H9 (cell line): ENCODE measurements around the gene ARF1. TPM values are rescaled to one million over a fixed set of nuclear protein-coding genes. Genes with fewer than 3 reads are reported as not detected.
A peak's percentile ranks its signal among the peaks of the same experiment; 100 is the strongest.

Source experiments
- DNase-seq: peaks from one replicate; pipeline ENCODE4 v3.0.0-alpha.2; 2017
- H2AFZ ChIP-seq: one replicate; pipeline ENCODE4 v1.6.1; 2013; ENCODE audit warnings: mild to moderate bottlenecking, low read length, control low read depth, moderate library complexity
- H2AK5ac ChIP-seq: 2 replicates; pipeline ENCODE4 v1.6.1; 2013; ENCODE audit warnings: low read length, control low read depth, mixed read lengths; ENCODE audit not compliant: insufficient read length
- H2BK120ac ChIP-seq: one replicate; pipeline ENCODE4 v1.6.1; 2013; ENCODE audit warnings: low read depth, mild to moderate bottlenecking, low read length, control low read depth, inconsistent platforms; ENCODE audit not compliant: poor library complexity, severe bottlenecking
- H2BK12ac ChIP-seq: 2 replicates; pipeline ENCODE4 v1.6.1; 2013; ENCODE audit warnings: low read length, control low read depth, mixed read lengths, low read depth; ENCODE audit not compliant: insufficient read length
- H2BK15ac ChIP-seq: 2 replicates; pipeline ENCODE4 v1.6.1; 2013; ENCODE audit warnings: low read depth, low read length, control low read depth
- H2BK20ac ChIP-seq: one replicate; pipeline ENCODE4 v1.6.1; 2013; ENCODE audit warnings: low read depth, mild to moderate bottlenecking, low read length, control low read depth, inconsistent platforms; ENCODE audit not compliant: poor library complexity, severe bottlenecking
- H2BK5ac ChIP-seq: 2 replicates; pipeline ENCODE4 v1.6.1; 2013; ENCODE audit warnings: low read length, control low read depth, mixed read lengths; ENCODE audit not compliant: insufficient read length
- H3K14ac ChIP-seq: 2 replicates; pipeline ENCODE4 v1.6.1; 2013; ENCODE audit warnings: low read length, control low read depth; ENCODE audit not compliant: insufficient read depth
- H3K18ac ChIP-seq: 2 replicates; pipeline ENCODE4 v1.6.1; 2013; ENCODE audit warnings: low read depth, mild to moderate bottlenecking, mixed read lengths, low read length, control low read depth; ENCODE audit not compliant: insufficient read length
- H3K23ac ChIP-seq: 2 replicates; pipeline ENCODE4 v1.6.1; 2013; ENCODE audit warnings: low read length, control low read depth, mixed read lengths, low read depth; ENCODE audit not compliant: insufficient read length
- H3K23me2 ChIP-seq: 2 replicates; pipeline ENCODE4 v1.6.1; 2013; ENCODE audit warnings: low read depth, mild to moderate bottlenecking, mixed read lengths, low read length, control low read depth; ENCODE audit not compliant: insufficient read length, poor library complexity, severe bottlenecking
- H3K27ac ChIP-seq: 2 replicates; pipeline ENCODE4 v1.5.1; 2013; ENCODE audit warnings: low read length, control low read depth, mixed read lengths, low read depth; ENCODE audit not compliant: insufficient read length
- H3K27me3 ChIP-seq: 2 replicates; pipeline ENCODE4 v1.6.1; 2013; ENCODE audit warnings: low read length, control low read depth, inconsistent platforms; ENCODE audit not compliant: insufficient read depth
- H3K4ac ChIP-seq: 2 replicates; pipeline ENCODE4 v1.6.1; 2013; ENCODE audit warnings: low read depth, mild to moderate bottlenecking, control low read depth, inconsistent platforms, low read length, moderate library complexity
- H3K4me1 ChIP-seq: 2 replicates; pipeline ENCODE4 v1.6.1; 2013; ENCODE audit warnings: low read length, control low read depth, inconsistent platforms; ENCODE audit not compliant: insufficient read depth
- H3K4me2 ChIP-seq: 2 replicates; pipeline ENCODE4 v1.6.1; 2013; ENCODE audit warnings: low read length, control low read depth, mixed read lengths; ENCODE audit not compliant: insufficient read length, insufficient read depth
- H3K56ac ChIP-seq: 2 replicates; pipeline ENCODE4 v1.6.1; 2013; ENCODE audit warnings: low read depth, mild to moderate bottlenecking, mixed read lengths, low read length, control low read depth; ENCODE audit not compliant: insufficient read length
- H3K79me1 ChIP-seq: 2 replicates; pipeline ENCODE4 v1.6.1; 2013; ENCODE audit warnings: low read depth, mild to moderate bottlenecking, moderate library complexity, low read length, control low read depth, inconsistent platforms; ENCODE audit not compliant: insufficient read depth, poor library complexity, severe bottlenecking
- H3K79me2 ChIP-seq: 2 replicates; pipeline ENCODE4 v1.6.1; 2013; ENCODE audit warnings: low read length, control low read depth, inconsistent platforms; ENCODE audit not compliant: insufficient read depth
- H3K9ac ChIP-seq: 2 replicates; pipeline ENCODE4 v1.6.1; 2013; ENCODE audit warnings: low read length, control low read depth, mixed read lengths; ENCODE audit not compliant: insufficient read length; ENCODE audit errors: extremely low read depth
- H3K9me3 ChIP-seq: one replicate; pipeline ENCODE4 v1.6.1; 2013; ENCODE audit warnings: low read depth, low read length, inconsistent platforms; ENCODE audit not compliant: control insufficient read depth
- H3T11ph ChIP-seq: one replicate; pipeline ENCODE4 v1.6.1; 2013; ENCODE audit warnings: mild to moderate bottlenecking, low read length, control low read depth, inconsistent platforms
- H4K20me1 ChIP-seq: one replicate; pipeline ENCODE4 v1.6.1; 2013; ENCODE audit not compliant: control insufficient read depth, insufficient read length, insufficient read depth
- H4K5ac ChIP-seq: 2 replicates; pipeline ENCODE4 v1.6.1; 2013; ENCODE audit warnings: low read depth, mild to moderate bottlenecking, mixed read lengths, low read length, control low read depth; ENCODE audit not compliant: insufficient read length
- H4K8ac ChIP-seq: replicated peaks from 2 replicates; pipeline ENCODE4 v1.6.1; 2013; ENCODE audit warnings: low read length, control low read depth, mixed read lengths, low read depth; ENCODE audit not compliant: insufficient read length
- H4K91ac ChIP-seq: 2 replicates; pipeline ENCODE4 v1.6.1; 2013; ENCODE audit warnings: low read depth, mild to moderate bottlenecking, moderate library complexity, mixed read lengths, low read length, control low read depth; ENCODE audit not compliant: insufficient read length
- H3K27ac Mint-ChIP-seq, 3 experiments: 2 replicates in 2 of 3; 3 replicates in 1 of 3; pipeline ENCODE4 v1.8.0; 2020 to 2021; ENCODE audit warnings: mixed read lengths in 3 of 3, mild to moderate bottlenecking in 1 of 3, moderate library complexity in 1 of 3
- H3K27me3 Mint-ChIP-seq: 2 replicates; pipeline ENCODE4 v1.8.0; 2021; ENCODE audit warnings: low read depth, mild to moderate bottlenecking, moderate library complexity, mixed read lengths
- H3K36me3 Mint-ChIP-seq, 3 experiments: 2 replicates in 2 of 3; 3 replicates in 1 of 3; pipeline ENCODE4 v1.8.0; 2020 to 2021; ENCODE audit warnings: low read depth in 3 of 3, mixed read lengths in 3 of 3; ENCODE audit not compliant: insufficient read depth in 1 of 3
- H3K4me1 Mint-ChIP-seq, 2 experiments: 2 replicates each; pipeline ENCODE4 v1.8.0; 2020; ENCODE audit warnings: mixed read lengths in 2 of 2
- H3K4me3 Mint-ChIP-seq, 2 experiments: 2 replicates in 1 of 2; 3 replicates in 1 of 2; pipeline ENCODE4 v1.8.0; 2020 to 2021; ENCODE audit warnings: mild to moderate bottlenecking in 2 of 2, mixed read lengths in 2 of 2, moderate library complexity in 1 of 2
- H3K9me3 Mint-ChIP-seq, 2 experiments: 2 replicates in 1 of 2; 3 replicates in 1 of 2; pipeline ENCODE4 v1.8.0; 2020; ENCODE audit warnings: mild to moderate bottlenecking in 2 of 2, mixed read lengths in 2 of 2, moderate library complexity in 1 of 2
- CTCF ChIP-seq: fragments of 200-600 bp; sonication (generic); conservative IDR thresholded peaks from 3 replicates; pipeline ENCODE4 v1.8.0; 2021; ENCODE audit warnings: antibody characterized with exemption, mild to moderate bottlenecking
- WGBS: extraction: QIAGEN DNeasy Blood & Tissue Kit; methylation state at CpG from one replicate; pipeline ENCODE4 v1.1.7; 2013; ENCODE audit warnings: missing lambda C conversion rate, low lambda C conversion rate, mixed read lengths; ENCODE audit not compliant: insufficient read length; ENCODE audit errors: extremely low coverage; 5-methylcytosine and 5-hydroxymethylcytosine counted together
- total RNA-seq: library from RNA; stranded (reverse); gene quantifications from 2 replicates; pipeline ENCODE4 v1.2.1, GENCODE V29; 2021

The ARF1 gene
- total RNA-seq, 1 experiment from 2014 or later = 258 TPM

- Histone ChIP-seq H3K9ac (no peak overlapping the region), H3K9me3 (no peaks in the 10 kb centered on the region), H2BK20ac (no peak overlapping the region), H3K23ac (no peak overlapping the region), H4K91ac (no peak overlapping the region), H2BK120ac (no peak overlapping the region), H3K27me3 (peaks cover 38% of the 10 kb centered on the region), H3K18ac (no peak overlapping the region), H4K5ac (no peak overlapping the region), H2BK12ac (no peak overlapping the region), H3K27ac (no peak overlapping the region), H4K8ac (no peak overlapping the region), H2BK5ac (no peak overlapping the region), H3K4me2 (peak overlapping the region; percentile 88), H3T11ph (no peak overlapping the region), H3K14ac (no peak overlapping the region), H3K23me2 (peaks cover 19% of the 10 kb centered on the region), H2AK5ac (no peak overlapping the region), H4K20me1 (no peaks in the 10 kb centered on the region), H3K4me1 (no peaks in the 10 kb centered on the region), H2AFZ (no peak overlapping the region), H2BK15ac (no peak overlapping the region), H3K4ac (no peak overlapping the region), H3K79me2 (no peaks in the 10 kb centered on the region), H3K79me1 (no peaks in the 10 kb centered on the region), H3K56ac (no peak overlapping the region)
- Mint-ChIP-seq H3K4me1 (peaks cover 5% of the 10 kb centered on the region in 2 experiments; a peak in 3 of 4 replicates), H3K4me3 (peak overlapping the region; percentile 31 to 85), H3K27ac (no peak overlapping the region; a peak in 1 of 7 replicates), H3K36me3 (no peaks in the 10 kb centered on the region; a peak in 1 of 7 replicates), H3K27me3 (peaks cover 93% of the 10 kb centered on the region), H3K9me3 (peaks cover 4 to 6% of the 10 kb centered on the region in 2 experiments; a peak in 3 of 5 replicates)
- DNase-seq = no peak
- WGBS = no CpG with 5 or more reads among the region's 66 CpGs
- no peak for TF ChIP-seq CTCF
Measured at GRCh38 chr1:228058949-228059633, 23.4 kb upstream of the ARF1 start.
